Measurements from ENCODE around the gene LMAN2.

LMAN2 gene

DNA sequence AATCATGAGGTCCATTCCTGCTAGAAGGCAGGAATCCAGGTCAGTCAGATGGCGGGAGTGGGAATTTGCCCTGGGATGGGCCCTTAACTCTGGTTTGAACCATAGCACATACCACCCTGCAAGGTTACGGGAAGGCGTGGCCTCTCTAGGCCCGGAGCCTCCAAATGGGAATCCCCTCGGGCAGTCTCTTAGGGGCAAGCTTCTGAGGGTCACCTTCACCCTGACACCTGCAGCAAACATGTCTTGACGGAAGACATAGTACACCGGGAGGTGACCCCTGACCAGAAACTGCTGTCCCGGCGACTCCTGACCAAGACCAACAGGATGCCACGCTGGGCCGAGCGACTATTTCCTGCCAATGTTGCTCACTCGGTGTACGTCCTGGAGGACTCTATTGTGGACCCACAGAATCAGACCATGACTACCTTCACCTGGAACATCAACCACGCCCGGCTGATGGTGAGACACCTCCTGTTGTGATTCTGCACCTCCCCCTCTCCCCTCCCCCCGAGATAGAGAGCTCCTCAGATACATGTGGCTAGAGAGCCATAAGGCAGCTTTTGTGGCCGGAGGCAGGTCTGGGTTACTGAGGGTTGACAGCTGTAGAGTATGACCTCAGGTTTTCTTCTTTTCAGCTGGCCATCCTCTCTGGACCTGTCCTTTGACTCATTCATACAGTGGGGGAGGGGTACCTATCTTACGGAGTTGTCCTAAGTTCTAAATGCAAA, 46.9 kb downstream of the LMAN2 start:
- DNase-seq = no peak

DNA sequence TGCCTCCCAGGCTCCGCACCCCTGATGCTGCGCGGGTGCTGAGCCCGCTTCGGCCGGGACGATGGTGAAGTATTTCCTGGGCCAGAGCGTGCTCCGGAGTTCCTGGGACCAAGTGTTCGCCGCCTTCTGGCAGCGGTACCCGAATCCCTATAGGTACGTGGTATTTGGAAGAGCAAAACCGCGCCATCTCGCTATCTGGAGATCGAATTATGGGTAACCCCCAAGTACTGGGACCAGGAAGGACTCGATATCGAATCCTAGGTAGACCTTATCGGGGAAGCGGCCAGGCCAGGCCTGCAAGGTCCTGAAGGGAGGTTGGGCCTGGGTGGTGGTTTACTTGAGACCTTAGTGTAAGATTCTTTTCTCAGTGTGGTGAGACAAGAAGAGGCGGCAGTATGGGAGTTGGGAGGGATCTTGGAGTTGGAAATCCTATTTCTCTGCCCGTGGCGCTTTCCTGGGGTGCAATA, 47.5 kb downstream of the LMAN2 start:
- DNase-seq = no peak

DNA sequence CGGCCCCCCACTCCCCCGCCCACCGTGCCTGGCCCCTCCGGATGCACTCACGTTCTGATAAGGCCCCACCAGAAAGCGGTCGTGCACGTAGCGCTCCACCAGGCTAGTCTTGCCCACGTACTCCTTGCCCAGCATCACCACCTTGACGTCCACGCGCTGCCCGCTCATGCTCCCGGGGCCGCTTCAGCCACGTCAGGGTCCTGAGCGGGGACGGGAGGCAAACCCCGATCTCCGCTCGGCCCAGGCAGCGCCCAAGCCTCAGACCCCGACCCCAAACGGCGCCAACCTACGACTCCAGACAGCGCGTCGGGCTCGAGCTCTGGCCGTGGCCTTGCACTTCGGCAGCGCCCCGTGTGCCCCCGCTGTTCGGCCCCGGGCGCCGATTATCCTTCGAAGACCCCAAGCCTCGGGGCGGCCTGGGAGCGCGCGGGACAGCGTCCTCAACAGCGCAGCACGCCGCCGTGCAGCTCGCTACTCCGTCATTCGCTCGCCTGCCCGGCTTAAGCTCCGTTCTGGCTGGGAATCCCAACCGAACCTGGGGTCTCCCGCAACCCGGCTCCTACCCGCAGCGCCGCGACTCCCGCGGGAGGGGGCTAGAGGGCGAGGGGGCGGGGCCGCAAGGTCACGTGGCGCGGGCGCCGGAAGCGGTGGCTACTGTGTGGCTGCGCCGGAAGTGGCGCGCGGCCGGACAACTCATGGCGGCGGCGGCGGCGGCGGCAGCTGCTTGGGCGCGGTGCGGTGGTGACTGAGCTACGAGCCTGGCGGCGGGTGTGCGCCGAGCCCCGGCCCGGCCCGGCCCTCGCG, 48.1 kb downstream of the LMAN2 start, which contains the start of the genes PRELID1 and RAB24:
Gene PRELID1, plus strand, starts transcription at position 679 of the 804 bp plus-strand sequence. CDS start 187 bp downstream, outside the sequence.
Gene RAB24, minus strand, starts transcription at position 599 of the 804 bp plus-strand sequence. Its CDS starts 431 bp downstream, at position 168.
- DNase-seq = peak; percentile 26

DNA sequence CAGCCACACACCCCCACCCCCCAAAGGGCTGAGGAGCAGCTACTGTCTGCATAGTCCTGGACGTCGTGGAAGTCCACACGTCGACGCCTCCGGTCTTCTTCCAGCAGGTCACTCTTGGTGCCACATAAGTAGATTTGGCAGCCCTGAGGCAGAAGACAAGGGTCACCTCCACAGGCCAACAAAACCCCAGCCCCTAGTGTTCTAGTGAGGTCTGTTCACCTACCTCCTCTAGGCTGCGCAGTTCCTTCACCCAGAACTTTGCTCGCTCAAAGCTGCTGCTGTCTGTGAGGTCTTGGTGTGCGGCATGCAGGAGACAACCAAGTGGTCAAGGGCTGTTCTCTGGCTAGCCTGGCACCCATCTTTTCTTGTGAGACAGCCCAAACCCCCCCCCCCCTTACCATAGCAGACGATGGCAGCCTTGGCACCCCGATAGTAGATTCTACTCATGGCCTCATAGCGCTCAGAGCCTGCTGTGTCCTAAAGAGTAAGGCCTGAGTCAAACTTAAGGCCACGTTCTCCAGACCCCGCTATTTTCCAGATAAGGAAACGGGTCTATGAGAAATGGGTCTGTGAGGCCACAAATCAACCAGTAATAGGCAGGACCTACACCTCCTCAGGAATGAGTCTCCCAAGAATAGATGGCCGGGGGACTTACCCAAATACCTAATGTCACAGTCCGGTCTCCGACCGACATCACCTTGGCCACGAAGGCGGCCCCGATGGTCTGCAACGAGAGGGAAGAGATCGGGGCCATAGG, 48.9 kb downstream of the LMAN2 start:
- DNase-seq = no peak

DNA sequence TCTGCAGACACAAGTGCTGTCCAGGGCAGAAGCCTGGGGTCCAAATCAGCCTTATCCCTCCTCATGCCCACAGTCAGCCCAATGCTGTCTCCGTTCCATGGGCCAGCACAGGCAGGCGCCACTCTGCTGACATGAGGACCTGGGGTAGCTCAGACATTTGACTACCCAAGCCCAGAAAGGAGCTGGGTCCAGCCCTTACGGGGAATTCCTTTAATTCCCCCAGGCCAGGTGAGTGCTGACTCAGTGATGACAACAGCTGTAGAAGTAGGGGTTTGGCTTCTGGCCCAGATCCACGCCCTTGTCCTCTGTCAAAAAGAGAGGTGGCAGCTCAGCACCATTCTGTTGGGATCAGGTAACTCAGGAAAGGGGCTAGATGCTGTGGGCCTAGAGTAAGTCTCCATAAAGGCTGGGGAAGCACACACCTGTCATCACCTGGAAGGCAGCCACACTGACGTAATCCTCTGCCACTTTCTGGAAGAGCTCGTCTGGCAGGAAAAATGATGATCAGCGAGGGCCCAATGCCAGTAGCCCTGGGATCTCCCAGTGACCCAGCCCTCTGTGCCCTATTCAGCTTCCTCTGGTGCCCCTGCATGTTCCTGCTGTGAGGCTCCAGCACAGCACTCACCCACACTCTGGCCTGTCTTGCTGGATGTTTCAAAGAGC, 49.8 kb downstream of the LMAN2 start:
- no peak for DNase-seq

DNA sequence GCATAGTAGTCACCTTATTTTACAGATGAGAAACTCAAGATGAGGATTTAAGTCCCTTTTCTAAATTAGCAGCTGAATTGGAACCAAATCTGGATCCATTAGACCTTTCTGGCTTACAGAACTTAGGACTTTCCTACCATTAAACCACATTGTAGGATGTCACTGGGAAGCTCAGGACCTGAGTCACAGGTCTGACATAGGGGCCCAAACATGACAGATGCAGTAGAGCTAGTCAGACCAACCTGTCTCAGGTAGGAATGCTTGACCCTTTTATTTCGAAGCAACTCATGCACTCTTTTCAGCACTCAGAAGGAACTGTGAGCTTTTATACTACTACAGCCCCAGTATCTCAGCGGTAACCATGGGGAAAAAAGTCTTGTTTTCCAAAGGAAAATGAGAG, 50.5 kb downstream of the LMAN2 start:
- no peak for DNase-seq

DNA sequence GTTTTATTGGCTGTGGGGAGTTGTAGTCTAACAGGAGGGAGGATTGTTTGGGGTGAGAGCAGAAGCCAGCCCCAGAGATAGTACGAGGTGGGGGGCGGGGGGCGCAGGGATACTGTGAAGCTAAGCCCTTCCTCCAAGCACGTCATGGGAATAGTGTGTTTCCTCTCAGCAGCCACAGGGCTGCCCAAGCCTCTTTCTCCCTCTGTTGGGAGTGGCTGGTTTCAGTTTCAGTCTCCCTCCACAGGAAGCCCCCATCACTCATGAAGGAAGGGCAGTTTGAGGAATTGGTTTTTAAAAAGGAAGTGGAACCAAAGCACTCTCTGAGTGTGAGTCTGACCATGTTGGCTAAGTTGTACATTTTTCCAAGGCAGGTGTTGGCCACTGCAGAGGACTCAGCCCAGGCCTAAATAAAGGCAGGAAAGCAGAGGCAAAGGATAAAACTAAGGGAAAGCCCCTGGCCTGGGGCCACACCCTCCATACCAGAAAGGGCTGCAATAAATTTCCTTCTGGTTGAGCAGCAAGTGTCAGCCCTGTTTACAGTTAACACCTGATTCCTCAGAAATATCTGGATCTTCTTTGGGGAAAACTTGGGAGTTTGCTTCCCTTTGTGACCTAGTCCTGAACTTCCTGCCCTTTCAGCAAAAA, 51.1 kb downstream of the LMAN2 start:
- DNase-seq = no peak

DNA sequence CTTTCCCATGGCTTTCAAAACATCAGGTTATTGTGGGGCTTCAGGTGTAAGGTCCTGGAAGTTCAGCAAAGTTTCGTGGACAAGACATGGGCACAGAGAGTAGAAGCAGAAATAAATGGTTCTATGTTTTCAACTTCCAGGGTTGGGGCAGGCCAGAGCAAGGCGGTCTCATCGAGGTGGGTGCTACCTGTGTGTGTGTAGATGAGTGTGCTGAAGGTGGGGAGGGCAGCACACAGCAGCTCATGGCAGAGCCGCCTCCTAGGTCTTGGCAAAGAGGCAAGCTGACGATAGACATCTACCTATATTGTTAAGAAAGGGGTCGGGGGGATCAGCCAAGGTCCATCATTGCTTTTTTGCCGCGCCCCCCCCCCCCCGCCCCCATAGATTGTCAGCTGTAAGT, 51.8 kb downstream of the LMAN2 start:
- no peak for DNase-seq

DNA sequence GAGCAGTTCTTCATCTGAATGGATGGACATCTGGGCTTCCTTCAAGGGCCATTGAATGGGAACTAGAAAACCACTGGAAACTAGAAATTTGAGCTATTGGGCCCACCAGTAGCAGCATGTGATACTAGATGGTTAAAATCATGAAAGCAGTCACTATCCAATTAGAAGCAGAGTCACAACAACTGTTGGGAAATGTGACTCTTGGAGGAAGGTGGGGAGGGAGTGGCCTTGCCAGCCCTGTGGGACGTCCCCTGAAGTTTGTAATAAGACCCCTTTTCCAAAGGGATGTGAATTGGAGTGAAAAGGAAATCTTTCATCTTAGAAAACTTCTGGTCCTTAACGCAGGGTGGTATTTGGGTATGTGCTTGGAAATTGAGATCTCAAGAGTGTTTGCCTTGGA, 53.5 kb downstream of the LMAN2 start:
- DNase-seq = no peak

DNA sequence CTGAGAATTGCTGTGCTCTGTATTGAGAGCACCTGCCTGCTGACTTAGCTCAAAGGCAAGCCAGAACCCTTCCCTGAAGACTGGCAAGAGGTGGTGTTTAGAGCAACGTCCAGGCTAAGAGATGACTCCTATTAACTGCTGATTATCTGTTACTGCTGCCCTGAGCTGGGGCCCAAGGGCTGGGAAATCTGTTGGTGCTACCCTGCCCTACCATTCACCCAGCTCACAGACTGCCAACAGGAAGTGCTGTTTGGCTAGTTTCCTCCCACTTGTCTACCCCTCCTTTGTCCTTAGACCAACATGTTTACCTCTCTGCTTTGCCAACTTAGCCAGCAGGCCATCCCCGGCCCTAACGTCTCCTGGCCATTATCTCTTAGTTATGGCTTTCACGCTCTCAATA, 54.9 kb downstream of the LMAN2 start:
- DNase-seq = no peak

DNA sequence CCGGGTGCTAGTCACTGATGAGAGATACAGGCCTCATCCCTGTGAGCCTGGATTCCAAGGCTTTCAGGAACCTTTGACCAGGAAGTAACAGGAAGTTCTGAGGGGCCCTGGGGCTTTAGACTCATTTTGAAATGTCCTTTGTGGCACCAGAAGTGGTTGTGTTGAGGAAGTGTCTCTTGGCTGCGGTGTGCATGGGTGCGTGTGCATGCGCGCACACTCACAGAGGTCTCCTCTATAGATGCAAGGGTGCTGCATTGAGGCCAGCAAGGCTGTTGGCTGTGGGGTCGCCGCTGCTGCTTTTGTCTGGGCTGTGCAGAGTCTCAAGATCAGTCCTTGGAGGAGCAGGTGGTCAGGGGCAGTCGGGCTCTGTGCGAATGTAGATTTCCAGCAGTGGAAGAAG, 55.5 kb downstream of the LMAN2 start:
- DNase-seq = no peak

DNA sequence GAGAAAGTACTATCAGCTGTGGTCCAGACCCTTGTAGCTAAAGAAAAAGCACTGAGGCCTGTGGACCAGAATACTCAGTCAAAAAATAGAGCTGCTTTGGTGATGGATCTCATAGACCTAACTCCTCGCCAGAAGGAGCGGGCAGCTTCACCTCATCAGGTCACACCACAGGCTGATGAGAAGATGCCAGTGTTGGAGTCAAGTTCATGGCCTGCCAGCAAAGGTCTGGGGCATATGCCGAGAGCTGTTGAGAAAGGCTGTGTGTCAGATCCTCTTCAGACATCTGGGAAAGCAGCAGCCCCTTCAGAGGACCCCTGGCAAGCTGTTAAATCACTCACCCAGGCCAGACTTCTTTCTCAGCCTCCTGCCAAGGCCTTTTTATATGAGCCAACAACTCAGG, 56.8 kb downstream of the LMAN2 start:
- DNase-seq = no peak

DNA sequence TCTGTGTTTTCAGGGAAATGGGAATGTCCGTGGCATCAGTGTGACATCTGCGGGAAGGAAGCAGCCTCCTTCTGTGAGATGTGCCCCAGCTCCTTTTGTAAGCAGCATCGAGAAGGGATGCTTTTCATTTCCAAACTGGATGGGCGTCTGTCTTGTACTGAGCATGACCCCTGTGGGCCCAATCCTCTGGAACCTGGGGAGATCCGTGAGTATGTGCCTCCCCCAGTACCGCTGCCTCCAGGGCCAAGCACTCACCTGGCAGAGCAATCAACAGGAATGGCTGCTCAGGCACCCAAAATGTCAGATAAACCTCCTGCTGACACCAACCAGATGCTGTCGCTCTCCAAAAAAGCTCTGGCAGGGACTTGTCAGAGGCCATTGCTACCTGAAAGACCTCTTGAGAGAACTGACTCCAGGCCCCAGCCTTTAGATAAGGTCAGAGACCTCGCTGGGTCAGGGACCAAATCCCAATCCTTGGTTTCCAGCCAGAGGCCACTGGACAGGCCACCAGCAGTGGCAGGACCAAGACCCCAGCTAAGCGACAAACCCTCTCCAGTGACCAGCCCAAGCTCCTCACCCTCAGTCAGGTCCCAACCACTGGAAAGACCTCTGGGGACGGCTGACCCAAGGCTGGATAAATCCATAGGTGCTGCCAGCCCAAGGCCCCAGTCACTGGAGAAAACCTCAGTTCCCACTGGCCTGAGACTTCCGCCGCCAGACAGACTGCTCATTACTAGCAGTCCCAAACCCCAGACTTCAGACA, 57.5 kb downstream of the LMAN2 start:
- no peak for DNase-seq

DNA sequence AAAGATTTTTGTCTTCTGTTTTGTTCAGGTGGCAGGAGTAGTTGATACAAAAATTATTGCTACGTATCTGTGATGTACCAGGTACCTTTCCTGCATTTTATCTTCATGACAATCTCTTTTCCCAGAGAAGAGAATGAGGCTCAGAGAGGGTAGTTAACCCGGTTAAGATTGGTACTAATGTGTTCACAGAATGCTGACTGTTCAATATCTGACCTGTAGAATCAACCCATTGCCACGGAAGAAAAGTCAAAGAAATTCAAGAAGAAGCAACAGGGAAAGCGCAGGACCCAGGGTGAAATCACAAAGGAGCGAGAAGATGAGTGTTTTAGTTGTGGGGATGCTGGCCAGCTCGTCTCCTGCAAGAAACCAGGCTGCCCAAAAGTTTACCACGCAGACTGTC, 59.7 kb downstream of the LMAN2 start:
- no peak for DNase-seq

DNA sequence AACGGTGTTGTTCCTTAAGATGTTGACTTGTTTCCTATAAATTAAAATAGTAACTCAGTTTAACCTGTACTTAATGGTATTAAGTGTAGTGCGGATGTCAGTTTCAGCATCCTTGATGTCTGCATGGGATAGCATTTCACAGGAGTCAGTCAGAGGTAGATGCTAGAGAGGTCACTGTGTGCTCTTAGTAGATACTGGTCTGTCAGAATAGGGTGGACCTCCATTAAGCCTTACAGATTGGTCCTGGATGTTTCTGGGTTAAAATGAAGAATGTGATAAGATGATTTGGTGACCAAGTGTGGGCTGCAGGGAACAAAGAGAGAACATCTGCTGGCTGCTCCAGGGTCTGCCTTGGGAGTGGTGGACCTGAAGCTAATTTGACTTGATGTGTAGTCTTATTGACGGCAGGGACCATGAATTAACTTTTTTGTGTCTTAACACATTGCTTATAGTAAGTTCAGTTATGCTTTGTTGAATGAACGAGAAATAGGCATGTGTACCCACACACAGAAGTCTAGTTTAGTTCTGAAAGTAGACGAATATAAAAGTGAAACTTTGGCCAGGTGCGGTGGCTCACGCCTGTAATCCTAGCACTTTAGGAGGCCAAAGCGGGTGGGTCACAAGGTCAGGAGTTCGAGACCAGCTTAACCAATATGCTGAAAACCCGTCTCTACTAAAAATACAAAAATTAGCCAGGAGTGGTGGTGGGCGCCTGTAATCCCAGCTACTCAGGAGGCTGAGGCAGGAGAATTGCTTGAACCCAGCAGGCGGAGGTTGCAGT, 60.5 kb downstream of the LMAN2 start:
- no peak for DNase-seq

DNA sequence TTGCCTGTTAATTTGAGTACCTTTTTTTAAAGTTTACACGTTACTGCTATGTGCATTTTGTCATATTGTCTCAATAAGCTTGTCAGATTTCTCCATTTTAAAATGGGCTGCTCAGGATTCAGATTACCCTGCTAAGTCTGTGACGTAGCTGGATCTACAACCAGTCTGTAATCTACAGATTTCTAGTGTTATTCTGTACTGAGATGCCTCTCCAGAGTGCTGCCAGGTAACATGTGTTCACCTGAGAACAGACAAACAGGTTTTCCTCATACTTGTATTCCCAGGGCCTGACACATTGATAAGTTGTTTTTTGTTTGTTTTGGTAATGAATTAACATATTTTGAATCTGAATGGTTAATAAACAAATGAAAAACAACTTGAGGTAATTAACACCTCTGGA, 63.3 kb downstream of the LMAN2 start:
- no peak for DNase-seq

Data from NCI-H1694 treated with DMSO at 0.1 percent for 48 hours (cell line).